Nephron (organoid): Measurements from ENCODE around the gene RSPH6A.
A peak's percentile ranks its signal among the peaks of the same experiment; 100 is the strongest.

ENCODE experiments used
- H3K27ac Mint-ChIP-seq, 3 experiments: 2 replicates each; pipeline ENCODE4 v1.8.0; 2020; ENCODE audit warnings: mixed read lengths in 3 of 3, mild to moderate bottlenecking in 2 of 3, moderate library complexity in 1 of 3
- H3K27me3 Mint-ChIP-seq: 2 replicates; pipeline ENCODE4 v1.8.0; 2021; ENCODE audit warnings: low read depth, mild to moderate bottlenecking, moderate library complexity, mixed read lengths
- H3K36me3 Mint-ChIP-seq: 2 replicates; pipeline ENCODE4 v1.8.0; 2020; ENCODE audit warnings: low read depth, mixed read lengths
- H3K4me1 Mint-ChIP-seq: 2 replicates; pipeline ENCODE4 v1.8.0; 2020; ENCODE audit warnings: mixed read lengths
- H3K4me3 Mint-ChIP-seq, 3 experiments: 2 replicates each; pipeline ENCODE4 v1.8.0; 2020; ENCODE audit warnings: mild to moderate bottlenecking in 3 of 3, mixed read lengths in 3 of 3, moderate library complexity in 2 of 3
- H3K9me3 Mint-ChIP-seq: 2 replicates; pipeline ENCODE4 v1.8.0; 2020; ENCODE audit warnings: mixed read lengths
- TF ChIP-seq, protein P1 (sequence below), 3 experiments: fragments of 200-600 bp; sonication (generic); IDR thresholded peaks; one replicate each; pipeline ENCODE4 v1.5.0; 2021; ENCODE audit warnings: antibody characterized with exemption in 3 of 3; ENCODE audit not compliant: unreplicated experiment in 3 of 3

Gene RSPH6A

DNA sequence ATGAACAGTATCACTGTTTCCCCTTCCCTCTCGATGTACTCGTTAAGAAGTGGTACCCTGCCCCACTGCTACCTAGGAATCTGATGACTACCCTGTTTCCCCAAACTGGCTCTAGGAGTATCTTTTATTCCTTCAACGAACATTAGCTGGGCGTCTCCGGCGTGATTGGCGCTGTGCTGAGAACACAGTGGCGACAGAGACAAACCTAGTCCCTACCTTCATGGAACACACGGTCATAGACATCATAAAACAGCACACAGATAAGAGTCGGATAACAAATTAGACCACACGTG, 47.1 kb upstream of the RSPH6A start:
- Mint-ChIP-seq H3K4me3 (peak overlapping the region; percentile 93 to 97 (median 93)), H3K36me3 (peaks cover 17% of the 10 kb centered on the region), H3K27ac (peak overlapping the region; percentile 84 to 96 (median 94))

DNA sequence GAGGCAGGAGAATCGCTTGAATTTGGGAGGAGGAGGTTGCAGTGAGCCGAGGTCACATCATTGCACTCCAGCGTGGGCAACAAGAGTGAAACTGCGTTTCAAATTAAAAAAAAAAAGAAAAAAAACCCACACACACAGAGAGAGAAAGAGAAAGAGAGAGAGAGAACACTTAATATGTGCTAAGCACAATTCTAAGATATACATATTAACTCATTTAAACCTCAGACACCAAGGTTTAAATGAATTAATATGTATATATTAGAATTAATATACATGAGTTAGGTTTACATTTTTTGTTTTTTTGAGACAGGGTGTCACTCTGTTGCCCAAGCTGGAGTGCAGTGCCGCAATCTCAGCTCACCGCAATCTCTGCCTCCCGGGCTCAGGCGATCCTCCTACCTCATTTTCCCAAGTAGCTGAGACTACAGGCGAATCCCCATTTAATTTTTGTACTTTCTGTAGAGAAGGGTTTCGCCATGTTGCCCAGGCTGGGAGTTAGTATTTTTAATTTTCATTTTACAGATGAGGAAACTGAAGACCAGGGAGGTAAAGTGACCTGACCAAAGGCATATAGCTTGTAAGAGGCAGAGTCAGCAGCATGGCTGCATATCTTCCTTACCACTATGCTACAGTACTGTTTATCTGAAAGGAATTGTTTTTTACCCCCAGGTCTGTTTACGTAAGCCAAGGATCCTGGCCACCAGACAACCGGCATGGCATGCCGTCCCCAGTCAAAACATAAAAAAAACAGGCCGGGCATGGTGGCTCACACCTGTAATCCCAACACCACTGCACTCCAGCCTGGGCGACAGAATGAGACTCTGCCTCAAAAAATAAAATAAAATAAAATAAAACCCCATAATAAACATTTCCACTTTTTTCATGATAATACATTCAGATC, 45.5 kb upstream of the RSPH6A start:
- TF ChIP-seq, protein P1, sequence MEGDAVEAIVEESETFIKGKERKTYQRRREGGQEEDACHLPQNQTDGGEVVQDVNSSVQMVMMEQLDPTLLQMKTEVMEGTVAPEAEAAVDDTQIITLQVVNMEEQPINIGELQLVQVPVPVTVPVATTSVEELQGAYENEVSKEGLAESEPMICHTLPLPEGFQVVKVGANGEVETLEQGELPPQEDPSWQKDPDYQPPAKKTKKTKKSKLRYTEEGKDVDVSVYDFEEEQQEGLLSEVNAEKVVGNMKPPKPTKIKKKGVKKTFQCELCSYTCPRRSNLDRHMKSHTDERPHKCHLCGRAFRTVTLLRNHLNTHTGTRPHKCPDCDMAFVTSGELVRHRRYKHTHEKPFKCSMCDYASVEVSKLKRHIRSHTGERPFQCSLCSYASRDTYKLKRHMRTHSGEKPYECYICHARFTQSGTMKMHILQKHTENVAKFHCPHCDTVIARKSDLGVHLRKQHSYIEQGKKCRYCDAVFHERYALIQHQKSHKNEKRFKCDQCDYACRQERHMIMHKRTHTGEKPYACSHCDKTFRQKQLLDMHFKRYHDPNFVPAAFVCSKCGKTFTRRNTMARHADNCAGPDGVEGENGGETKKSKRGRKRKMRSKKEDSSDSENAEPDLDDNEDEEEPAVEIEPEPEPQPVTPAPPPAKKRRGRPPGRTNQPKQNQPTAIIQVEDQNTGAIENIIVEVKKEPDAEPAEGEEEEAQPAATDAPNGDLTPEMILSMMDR (IDR thresholded peaks at IDR 0.05; ENCODE audit: unreplicated experiment in 3 of 3), result no peak
- Mint-ChIP-seq H3K27ac (no peak overlapping the region), H3K27me3 (peaks cover 33% of the 10 kb centered on the region), H3K4me3 (peak overlapping the region; percentile 66 to 93 (median 75)), H3K9me3 (no peaks in the 10 kb centered on the region), H3K4me1 (peaks cover 9% of the 10 kb centered on the region), H3K36me3 (peaks cover 21% of the 10 kb centered on the region)

More for the DNA sequence above, 47.1 kb upstream of the RSPH6A start:
- Mint-ChIP-seq H3K4me1 (peaks cover 9% of the 10 kb centered on the region), H3K9me3 (no peaks in the 10 kb centered on the region), H3K27me3 (peaks cover 49% of the 10 kb centered on the region)
- TF ChIP-seq, protein P1 (IDR thresholded peaks at IDR 0.05; ENCODE audit: unreplicated experiment in 3 of 3), result no peak

DNA sequence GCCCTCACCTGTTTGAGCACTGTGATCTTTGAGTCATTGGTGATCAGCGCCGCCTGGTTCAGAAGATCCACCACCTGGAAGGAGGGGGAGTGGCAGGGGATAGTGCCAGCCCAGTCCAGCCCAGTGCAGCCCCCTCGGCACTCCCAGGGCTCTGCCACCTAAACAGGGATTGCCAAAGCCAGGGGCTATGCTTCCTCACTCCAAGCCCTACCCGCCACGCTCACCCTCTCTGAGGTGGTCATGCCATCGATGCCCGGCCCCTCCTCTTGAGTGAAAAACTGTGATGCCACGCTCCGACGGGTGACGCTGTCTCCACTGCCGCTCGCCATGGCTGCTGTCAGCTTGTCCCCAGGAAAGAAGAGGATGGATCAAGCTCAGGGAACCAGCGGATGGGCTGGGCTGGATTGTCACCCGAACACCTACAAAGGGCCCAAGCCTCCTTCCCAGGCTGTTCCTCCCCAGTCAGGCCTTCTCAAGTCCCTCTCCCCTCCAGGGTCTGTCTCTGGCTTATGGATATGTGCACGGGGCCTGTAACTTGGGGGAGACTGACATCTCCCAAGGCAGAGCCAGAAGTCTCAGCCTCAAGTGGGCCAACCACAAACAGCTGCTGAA, 39.2 kb upstream of the RSPH6A start:
- Mint-ChIP-seq H3K9me3 (no peaks in the 10 kb centered on the region), H3K27ac (no peak overlapping the region), H3K4me1 (no peaks in the 10 kb centered on the region), H3K27me3 (no peaks in the 10 kb centered on the region), H3K36me3 (peaks cover 57% of the 10 kb centered on the region), H3K4me3 (no peak overlapping the region)
- TF ChIP-seq, protein P1 (IDR thresholded peaks at IDR 0.05; ENCODE audit: unreplicated experiment in 3 of 3), result no peak

DNA sequence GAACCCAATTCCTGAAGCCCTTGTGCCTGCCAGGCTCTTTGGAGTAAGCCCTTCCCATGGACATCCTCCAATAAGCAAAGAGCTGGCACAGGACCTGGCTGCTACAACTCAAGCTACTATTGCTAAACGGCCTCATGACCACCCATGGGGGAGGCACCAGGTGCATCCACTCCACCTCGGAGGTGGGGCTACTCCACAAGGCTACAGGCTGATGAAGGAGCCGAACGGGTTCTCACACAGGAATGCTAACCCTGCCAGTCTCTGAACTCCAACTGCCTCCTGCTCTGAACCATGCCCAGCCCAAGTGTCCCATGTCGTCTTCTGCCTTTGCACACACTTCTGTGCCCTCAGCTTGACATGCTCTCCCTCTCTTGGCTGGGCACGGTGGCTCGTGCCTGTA, 37.9 kb upstream of the RSPH6A start:
- Mint-ChIP-seq H3K27ac (no peak overlapping the region), H3K36me3 (peaks cover 51% of the 10 kb centered on the region), H3K27me3 (no peaks in the 10 kb centered on the region), H3K9me3 (no peaks in the 10 kb centered on the region), H3K4me1 (no peaks in the 10 kb centered on the region), H3K4me3 (no peak overlapping the region)
- TF ChIP-seq, protein P1 (IDR thresholded peaks at IDR 0.05; ENCODE audit: unreplicated experiment in 3 of 3), result no peak

DNA sequence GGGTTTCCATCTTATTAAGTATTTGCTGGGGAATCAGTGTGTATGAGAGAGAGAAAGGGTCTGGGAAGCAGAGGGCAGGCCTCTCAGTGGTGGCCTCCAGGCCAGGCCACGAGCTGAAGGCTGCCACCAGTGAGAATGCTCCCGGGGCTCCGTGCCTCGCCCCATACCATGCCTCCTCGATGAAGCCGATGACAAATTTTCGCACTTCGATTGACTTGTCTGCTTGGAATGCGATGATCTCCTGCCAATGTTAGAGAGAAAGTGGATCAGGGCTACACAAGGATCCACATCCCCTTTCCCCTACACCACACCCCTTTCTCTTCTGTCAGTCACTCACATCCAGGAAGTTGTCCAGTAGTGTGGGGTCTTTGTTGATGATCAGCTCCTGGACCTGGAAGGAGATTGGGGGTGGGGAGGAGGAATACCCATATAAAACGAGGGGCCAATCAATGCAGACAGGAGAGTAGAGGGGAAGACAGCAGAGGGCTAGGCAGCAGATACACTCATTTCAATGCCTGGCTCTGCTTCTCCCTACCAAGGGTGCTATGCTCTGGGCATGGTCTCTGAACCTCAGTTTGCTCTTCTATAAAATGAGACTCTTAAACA, 37.1 kb upstream of the RSPH6A start:
- H3K36me3 Mint-ChIP-seq, result peaks cover 58% of the 10 kb centered on the region

More for the DNA sequence above, 37.1 kb upstream of the RSPH6A start:
- no peaks in the 10 kb centered on the region for H3K27me3 Mint-ChIP-seq
- TF ChIP-seq, protein P1 (IDR thresholded peaks at IDR 0.05; ENCODE audit: unreplicated experiment in 3 of 3), result no peak
- no peaks in the 10 kb centered on the region for H3K9me3 Mint-ChIP-seq
- H3K27ac Mint-ChIP-seq, result no peak overlapping the region
- H3K4me1 Mint-ChIP-seq, result no peaks in the 10 kb centered on the region
- no peak overlapping the region for H3K4me3 Mint-ChIP-seq
